NCI-H1105 treated with DMSO at 0.1 percent for 48 hours (cell line): Measurements from ENCODE around the gene CBFB.
A peak's percentile ranks its signal among the peaks of the same experiment; 100 is the strongest.

Experiments
- DNase-seq: peaks from one replicate; lab custom pipeline; 2025; lab: John Stamatoyannopoulos, UW

Gene CBFB

GRCh38 chr16:67016681-67017420 lies 12.1 kb upstream of the CBFB start:
- no peak for DNase-seq

DNA sequence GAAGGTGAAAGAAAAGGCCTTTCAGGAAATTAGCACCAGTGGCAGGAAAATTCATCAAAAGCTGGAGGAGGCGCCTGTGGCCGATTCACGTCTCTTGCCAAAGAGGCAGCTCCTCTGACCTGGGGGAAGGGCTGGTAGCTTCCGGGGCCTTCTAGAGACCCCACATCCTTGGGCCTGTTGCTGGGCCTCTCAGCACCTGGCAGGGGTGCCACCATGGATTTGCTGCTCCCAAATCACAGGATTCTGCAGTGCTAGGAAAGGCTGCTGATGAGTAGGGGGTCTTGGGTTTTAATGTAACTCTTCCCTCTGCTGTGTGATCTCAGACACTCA lies 11.6 kb upstream of the CBFB start:
- DNase-seq: no peak

GRCh38 chr16:67017810-67018488 lies 11.0 kb upstream of the CBFB start:
- peak; percentile 83 for DNase-seq

DNA sequence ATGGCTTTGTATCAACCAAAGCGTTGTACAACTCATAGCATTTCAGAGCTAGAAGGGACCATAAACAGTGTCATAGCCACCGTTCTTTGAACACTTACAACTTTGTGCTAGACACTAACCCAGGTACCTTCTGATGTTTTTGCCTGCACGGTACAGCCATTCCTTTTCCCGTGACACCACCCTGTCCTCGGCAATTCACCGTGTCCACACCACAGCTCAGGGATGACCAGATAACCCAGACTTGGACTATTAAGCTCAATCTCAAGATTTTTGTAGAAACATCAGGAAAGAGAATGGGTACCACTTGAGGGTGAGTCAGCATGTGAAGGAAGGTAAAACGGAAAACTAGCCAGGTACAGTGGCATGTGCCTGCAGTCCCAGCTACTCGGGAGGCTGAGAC lies 9.8 kb upstream of the CBFB start:
- DNase-seq: no peak

DNA sequence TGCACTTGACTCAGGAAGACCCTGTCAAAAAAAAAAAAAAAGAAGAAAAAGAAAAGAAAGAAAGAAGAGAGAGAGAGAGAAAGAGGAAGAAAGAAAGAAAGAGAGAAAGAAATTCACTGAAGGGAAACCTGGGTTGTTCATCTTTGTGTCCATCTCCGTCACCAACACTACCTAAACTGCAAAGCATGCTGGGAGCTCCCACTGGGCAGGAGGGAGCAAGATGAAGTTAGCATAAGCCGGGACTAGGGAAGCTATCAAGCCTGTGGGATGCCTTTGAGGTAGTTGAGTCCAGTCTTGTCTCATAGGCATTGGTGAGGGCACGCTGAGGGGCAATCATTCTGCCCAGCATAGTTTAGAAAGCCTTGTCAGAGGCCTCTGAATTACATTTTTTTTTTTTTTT lies 7.6 kb upstream of the CBFB start:
- no peak for DNase-seq

- DNase-seq: no peak
These were observed 6.3 kb upstream of the CBFB start for GRCh38 chr16:67022531-67023214.

DNA sequence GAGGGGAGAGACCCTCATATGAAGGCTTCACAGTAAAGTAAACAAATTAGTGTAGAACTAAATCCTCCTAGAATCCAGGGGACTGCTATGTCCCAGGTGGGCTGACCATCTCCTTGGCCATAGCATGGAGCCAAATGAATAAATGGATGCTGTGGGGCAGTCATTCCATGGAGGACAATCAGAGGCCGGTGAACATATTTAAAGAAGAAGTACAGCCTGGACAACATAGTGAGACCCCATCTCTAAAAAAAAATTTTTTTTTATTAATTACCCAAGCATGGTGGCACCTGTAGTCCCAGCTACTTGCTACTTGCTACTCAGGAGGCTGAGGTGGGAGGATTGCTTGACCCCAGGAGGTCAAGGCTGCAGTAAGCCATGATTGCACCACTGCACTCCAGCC lies 5.3 kb upstream of the CBFB start:
- DNase-seq: no peak

- no peak for DNase-seq
These were observed 4.4 kb upstream of the CBFB start for GRCh38 chr16:67024384-67025209.

- no peak for DNase-seq
These were observed 3.8 kb upstream of the CBFB start for GRCh38 chr16:67025210-67025550.

DNA sequence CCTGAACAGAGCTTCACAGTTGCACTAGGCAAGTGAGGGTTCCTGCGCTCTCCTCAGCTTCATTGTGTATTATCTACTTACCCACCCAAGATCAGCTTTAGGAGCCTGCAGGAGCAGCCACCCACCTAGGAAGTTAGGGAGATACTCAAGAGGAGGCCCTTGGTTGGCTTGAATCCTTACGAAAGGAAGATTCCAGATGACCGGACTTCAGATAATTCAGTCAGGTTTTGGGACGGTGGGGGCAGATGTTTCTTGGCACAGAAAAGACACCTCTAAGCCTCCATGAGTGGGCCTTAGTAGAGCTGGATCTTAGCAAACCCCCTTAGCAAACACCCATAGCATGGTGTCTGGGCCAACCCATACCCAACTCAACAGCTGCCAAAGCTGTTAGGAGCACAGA lies 2.4 kb upstream of the CBFB start:
- DNase-seq: no peak

DNA sequence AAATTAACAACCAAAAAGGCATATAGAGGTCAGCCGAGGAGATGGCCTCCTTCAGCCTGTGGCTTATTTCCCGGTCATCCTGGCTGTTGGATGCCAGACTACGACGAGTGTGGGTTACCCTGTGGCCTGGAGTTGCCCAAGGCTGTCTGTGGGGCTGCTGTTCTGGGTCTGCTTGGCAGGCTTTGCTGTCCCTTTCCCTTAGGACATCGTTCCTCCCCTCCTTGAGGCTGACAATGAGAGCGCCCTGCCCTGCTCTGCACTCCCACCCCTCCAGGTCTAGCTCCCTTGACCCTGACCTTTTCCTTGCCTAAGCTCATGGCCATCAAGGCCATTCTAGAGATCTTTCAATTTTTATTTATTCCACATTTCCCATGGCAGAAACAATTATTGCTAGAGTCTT lies 1.9 kb upstream of the CBFB start:
- DNase-seq: no peak

DNA sequence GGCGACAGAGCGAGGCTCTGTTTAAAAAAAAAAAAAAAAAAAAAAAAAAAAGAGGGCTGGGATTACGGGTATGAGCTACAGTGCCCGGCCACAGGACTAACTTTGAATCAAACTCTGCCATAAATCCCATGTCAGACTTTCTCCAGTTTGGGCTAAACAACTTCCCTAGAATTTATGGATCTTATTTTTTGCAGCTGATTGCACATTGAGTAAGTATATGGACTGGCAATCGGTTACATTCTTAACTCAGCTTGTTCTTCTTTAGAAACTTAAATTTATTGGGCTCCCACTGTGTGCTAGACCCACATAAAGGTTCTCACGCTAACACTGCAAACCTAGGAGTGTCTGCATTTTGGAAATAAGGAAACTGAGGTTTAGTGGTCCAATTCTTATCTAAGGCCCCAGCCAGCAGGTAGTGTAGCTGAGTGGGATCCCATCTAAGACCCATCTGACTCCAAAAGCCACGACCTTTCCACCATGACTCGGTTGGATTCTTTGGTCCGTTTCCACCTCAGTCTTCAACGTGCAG lies 718 bp upstream of the CBFB start:
- no peak for DNase-seq

GRCh38 chr16:67029254-67030096 lies 526 bp downstream of the CBFB start:
- no peak for DNase-seq

GRCh38 chr16:67030221-67030962 lies 1.4 kb downstream of the CBFB start:
- no peak for DNase-seq

GRCh38 chr16:67034487-67034886 lies 5.5 kb downstream of the CBFB start:
- no peak for DNase-seq

DNA sequence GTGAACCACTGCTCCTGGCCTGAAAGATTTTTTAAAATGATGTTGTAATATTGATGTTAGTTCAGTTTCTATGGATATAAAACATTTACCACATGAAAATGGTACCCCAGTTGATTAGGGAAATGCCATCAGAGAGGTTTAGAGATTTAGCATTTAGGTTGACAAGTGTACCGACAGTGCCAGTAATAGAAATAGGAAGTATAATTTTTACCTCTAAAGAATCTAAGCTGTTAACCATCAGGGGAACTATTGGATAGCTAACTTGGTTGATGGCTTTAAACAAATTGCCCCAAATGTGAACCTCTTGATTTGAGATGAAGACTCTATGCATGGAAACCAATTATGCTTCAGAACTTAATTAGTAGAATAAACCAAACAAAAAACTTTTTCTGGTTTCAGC lies 6.4 kb downstream of the CBFB start:
- DNase-seq: no peak

GRCh38 chr16:67036323-67036741 lies 7.4 kb downstream of the CBFB start:
- DNase-seq: no peak

GRCh38 chr16:67039260-67040020 lies 10.5 kb downstream of the CBFB start:
- DNase-seq: no peak

- DNase-seq: no peak
These were observed 11.2 kb downstream of the CBFB start for GRCh38 chr16:67040166-67040565.

DNA sequence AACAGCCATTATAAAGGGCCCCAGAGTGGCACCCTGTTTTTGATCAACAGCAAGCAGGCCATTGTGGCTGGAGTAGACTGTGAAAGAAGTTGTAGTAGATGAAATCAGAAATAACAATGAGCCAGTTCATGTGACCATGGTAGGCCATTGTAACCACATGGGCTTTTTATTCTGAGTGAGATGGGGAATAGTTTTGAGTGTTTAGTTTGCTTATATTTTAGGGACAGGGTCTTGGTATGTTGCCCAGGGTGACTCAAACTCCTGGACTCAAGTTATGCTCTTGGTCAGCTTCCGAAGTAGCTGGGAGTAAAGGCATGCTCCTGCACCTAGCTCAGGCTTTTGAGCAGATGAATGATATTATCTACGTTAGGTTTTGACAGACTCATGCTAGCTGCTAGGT lies 12.0 kb downstream of the CBFB start:
- DNase-seq: no peak
